ENCODE results near the gene MTFR1L.

- TF ChIP-seq CTCF (IDR thresholded peaks at IDR 0.05; ENCODE audit: low read depth, low read length), result no peak
- TF ChIP-seq POLR2A (IDR thresholded peaks at IDR 0.05; ENCODE audit: extremely low read depth, insufficient read length), result no peak
- TF ChIP-seq MAX (IDR thresholded peaks at IDR 0.05; ENCODE audit: low read depth, low read length), result no peak
Measured at GRCh38 chr1:25826571-25826970, 6.8 kb downstream of the MTFR1L start.
